Activated CD4-positive, alpha-beta T cell treated with anti-CD3 and anti-CD28 coated beads, Interleukin-2, amount 10 ng/mL, durations not matched to agents 7 days and 5 days (primary cell): ENCODE data around the gene MTSS2. TPM values are rescaled to one million over a fixed set of nuclear protein-coding genes. Genes with fewer than 3 reads are reported as not detected.

Experiments
- CTCF ChIA-PET: fragments of 350-600 bp; sonication (Branson Sonifier 250); formaldehyde crosslinking; loops from one replicate; lab custom pipeline; 2021; ENCODE audit warnings: antibody characterized with exemption; lab: Charles Lee
- POLR2A ChIA-PET: fragments of 350-600 bp; sonication (Branson Sonifier 250); formaldehyde crosslinking; loops from one replicate; lab custom pipeline; 2021; ENCODE audit warnings: antibody characterized with exemption; lab: Charles Lee
- DNase-seq: peaks from one replicate; pipeline ENCODE4 v3.0.0-alpha.2; 2020
- H3K27ac Mint-ChIP-seq: one replicate; pipeline ENCODE4 v1.8.0; 2021; ENCODE audit warnings: mild to moderate bottlenecking, moderate library complexity, mixed read lengths
- H3K27me3 Mint-ChIP-seq: one replicate; pipeline ENCODE4 v1.8.0; 2021; ENCODE audit warnings: mixed read lengths
- H3K36me3 Mint-ChIP-seq: one replicate; pipeline ENCODE4 v1.8.0; 2021; ENCODE audit warnings: low read depth, mixed read lengths
- H3K4me1 Mint-ChIP-seq: one replicate; pipeline ENCODE4 v1.8.0; 2021; ENCODE audit warnings: mixed read lengths
- H3K4me3 Mint-ChIP-seq: one replicate; pipeline ENCODE4 v1.8.0; 2021; ENCODE audit warnings: mild to moderate bottlenecking, moderate library complexity, mixed read lengths
- H3K9me3 Mint-ChIP-seq: one replicate; pipeline ENCODE4 v1.8.0; 2021; ENCODE audit warnings: mixed read lengths
- total RNA-seq, 2 experiments: library from RNA; stranded (reverse); gene quantifications; one replicate each; pipeline ENCODE4 v1.2.3, GENCODE V29; 2021

Gene MTSS2
- total RNA-seq, 2 experiments from 2014 or later, result 7.1 to 9.2 TPM

- CTCF ChIA-PET, result no interaction called here
Observed at GRCh38 chr16:70712359-70712758, 26.5 kb upstream of the MTSS2 start.

GRCh38 chr16:70711211-70712031 lies 25.6 kb upstream of the MTSS2 start:
- Mint-ChIP-seq H3K4me3 (no peak overlapping the region), H3K9me3 (no peaks in the 10 kb centered on the region), H3K36me3 (peaks cover 2% of the 10 kb centered on the region), H3K27ac (peak overlapping the region; percentile 1), H3K4me1 (peaks cover 16% of the 10 kb centered on the region), H3K27me3 (no peaks in the 10 kb centered on the region)
- POLR2A ChIA-PET, result no interaction called here
- no peak for DNase-seq
- CTCF ChIA-PET, result interaction anchor here (0.5 to 1.8 kb wide), 2 partner anchors 10 to 113 kb away, joined by 3 to 5 read pairs; no protein-coding TSS in a partner anchor

More at GRCh38 chr16:70712359-70712758, 26.5 kb upstream of the MTSS2 start:
- POLR2A ChIA-PET, result no interaction called here
- Mint-ChIP-seq H3K27ac (no peak overlapping the region), H3K36me3 (peaks cover 2% of the 10 kb centered on the region), H3K27me3 (no peaks in the 10 kb centered on the region), H3K4me1 (peaks cover 16% of the 10 kb centered on the region), H3K9me3 (no peaks in the 10 kb centered on the region), H3K4me3 (no peak overlapping the region)
- DNase-seq, result no peak

- H3K36me3 Mint-ChIP-seq, result peaks cover 2% of the 10 kb centered on the region
- H3K27me3 Mint-ChIP-seq, result no peaks in the 10 kb centered on the region
- ChIA-PET CTCF (interaction anchor here (0.5 to 1.8 kb wide), 2 partner anchors 10 to 114 kb away, joined by 3 to 5 read pairs; no protein-coding TSS in a partner anchor), POLR2A (no interaction called here)
- DNase-seq, result no peak
- H3K4me3 Mint-ChIP-seq, result no peak overlapping the region
- peaks cover 16% of the 10 kb centered on the region for H3K4me1 Mint-ChIP-seq
- peak overlapping the region; percentile 54 for H3K27ac Mint-ChIP-seq
- H3K9me3 Mint-ChIP-seq, result no peaks in the 10 kb centered on the region
Observed at GRCh38 chr16:70710422-70711210, 24.8 kb upstream of the MTSS2 start.

DNA sequence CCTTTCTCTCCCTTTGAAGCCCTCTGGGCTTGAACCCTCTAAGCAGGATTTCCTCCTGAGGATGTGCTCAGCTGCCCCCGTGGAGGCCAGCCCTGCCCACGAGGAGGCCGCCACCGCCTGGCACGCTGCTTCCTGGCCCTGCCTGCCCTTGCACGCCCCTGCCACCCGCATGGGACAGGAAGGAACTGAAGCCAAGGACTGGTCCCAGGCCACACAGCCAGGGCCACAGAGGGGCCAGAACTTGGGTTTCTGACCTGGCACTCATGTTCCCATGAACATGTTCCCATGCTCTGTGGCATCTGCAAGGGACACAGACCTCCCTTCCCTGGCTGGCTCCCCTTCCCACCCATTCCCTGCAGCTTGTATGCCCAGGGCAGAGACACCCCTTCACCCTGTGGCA lies 24.1 kb upstream of the MTSS2 start:
- peaks cover 2% of the 10 kb centered on the region for H3K36me3 Mint-ChIP-seq

DNA sequence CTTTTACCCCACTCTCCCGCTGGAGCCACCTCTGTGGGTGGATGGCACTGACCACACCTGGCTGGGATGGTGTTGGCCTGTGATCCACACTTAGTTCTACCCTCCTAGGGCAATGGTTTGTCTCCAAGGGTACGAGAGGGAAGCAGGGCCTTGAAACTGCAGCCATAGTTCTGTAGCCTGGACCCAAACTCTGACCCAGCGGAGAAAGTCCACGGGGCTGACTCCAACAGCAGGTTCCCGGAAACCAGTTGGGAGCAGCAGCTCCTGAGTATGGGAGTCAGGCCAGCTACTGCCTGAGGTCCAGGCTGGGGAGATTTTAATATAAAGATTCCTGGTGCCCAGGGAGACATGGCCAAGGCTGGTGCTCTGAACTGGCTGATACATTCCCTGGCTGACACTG lies 23.6 kb upstream of the MTSS2 start:
- no peak overlapping the region for H3K4me3 Mint-ChIP-seq
- H3K27me3 Mint-ChIP-seq, result no peaks in the 10 kb centered on the region
- ChIA-PET POLR2A (interaction anchor here (0.6 kb wide), 1 partner anchor 23 kb away, joined by 4 read pairs; no protein-coding TSS in a partner anchor), CTCF (interaction anchor here (1.0 kb wide), 1 partner anchor 10 kb away, joined by 3 read pairs; no protein-coding TSS in a partner anchor)
- H3K27ac Mint-ChIP-seq, result peak overlapping the region; percentile 17
- peaks cover 16% of the 10 kb centered on the region for H3K4me1 Mint-ChIP-seq
- peaks cover 2% of the 10 kb centered on the region for H3K36me3 Mint-ChIP-seq
- DNase-seq, result no peak
- no peaks in the 10 kb centered on the region for H3K9me3 Mint-ChIP-seq

More for the DNA sequence above, 24.1 kb upstream of the MTSS2 start:
- Mint-ChIP-seq H3K27ac (no peak overlapping the region), H3K27me3 (no peaks in the 10 kb centered on the region), H3K9me3 (no peaks in the 10 kb centered on the region), H3K4me3 (no peak overlapping the region), H3K4me1 (peaks cover 16% of the 10 kb centered on the region)
- DNase-seq, result no peak
- CTCF ChIA-PET, result interaction anchor here (1.0 kb wide), 1 partner anchor 9 kb away, joined by 3 read pairs; no protein-coding TSS in a partner anchor
- POLR2A ChIA-PET, result no interaction called here

- peaks cover 16% of the 10 kb centered on the region for H3K4me1 Mint-ChIP-seq
- no peak for DNase-seq
- H3K9me3 Mint-ChIP-seq, result no peaks in the 10 kb centered on the region
- H3K27me3 Mint-ChIP-seq, result no peaks in the 10 kb centered on the region
- no peak overlapping the region for H3K4me3 Mint-ChIP-seq
- H3K36me3 Mint-ChIP-seq, result peaks cover 2% of the 10 kb centered on the region
- ChIA-PET CTCF (interaction anchor here (1.0 kb wide), 1 partner anchor 10 kb away, joined by 3 read pairs; no protein-coding TSS in a partner anchor), POLR2A (interaction anchor here (0.6 kb wide), 1 partner anchor 24 kb away, joined by 4 read pairs; no protein-coding TSS in a partner anchor)
- H3K27ac Mint-ChIP-seq, result peak overlapping the region; percentile 68
Observed at GRCh38 chr16:70708366-70709246, 22.8 kb upstream of the MTSS2 start.

GRCh38 chr16:70706948-70707465 lies 21.2 kb upstream of the MTSS2 start:
- peaks cover 16% of the 10 kb centered on the region for H3K4me1 Mint-ChIP-seq
- H3K36me3 Mint-ChIP-seq, result peaks cover 2% of the 10 kb centered on the region
- H3K9me3 Mint-ChIP-seq, result no peaks in the 10 kb centered on the region
- no peaks in the 10 kb centered on the region for H3K27me3 Mint-ChIP-seq
- POLR2A ChIA-PET, result no interaction called here
- CTCF ChIA-PET, result interaction anchor here (1.0 kb wide), 1 partner anchor 10 kb away, joined by 3 read pairs; no protein-coding TSS in a partner anchor
- DNase-seq, result no peak
- H3K4me3 Mint-ChIP-seq, result no peak overlapping the region
- H3K27ac Mint-ChIP-seq, result no peak overlapping the region

- Mint-ChIP-seq H3K36me3 (peaks cover 2% of the 10 kb centered on the region), H3K4me3 (no peak overlapping the region), H3K4me1 (peaks cover 10% of the 10 kb centered on the region), H3K27me3 (no peaks in the 10 kb centered on the region), H3K9me3 (no peaks in the 10 kb centered on the region), H3K27ac (peak overlapping the region; percentile 5)
- ChIA-PET CTCF (no interaction called here), POLR2A (no interaction called here)
- no peak for DNase-seq
Observed at GRCh38 chr16:70705056-70705455, 19.2 kb upstream of the MTSS2 start.

GRCh38 chr16:70704586-70704985 lies 18.7 kb upstream of the MTSS2 start:
- no peaks in the 10 kb centered on the region for H3K27me3 Mint-ChIP-seq
- no peak overlapping the region for H3K27ac Mint-ChIP-seq
- no peak for DNase-seq
- H3K36me3 Mint-ChIP-seq, result peaks cover 2% of the 10 kb centered on the region
- H3K9me3 Mint-ChIP-seq, result no peaks in the 10 kb centered on the region
- ChIA-PET POLR2A (no interaction called here), CTCF (no interaction called here)
- no peak overlapping the region for H3K4me3 Mint-ChIP-seq
- H3K4me1 Mint-ChIP-seq, result peaks cover 9% of the 10 kb centered on the region

- Mint-ChIP-seq H3K27me3 (no peaks in the 10 kb centered on the region), H3K27ac (no peak overlapping the region), H3K9me3 (no peaks in the 10 kb centered on the region), H3K36me3 (peaks cover 5% of the 10 kb centered on the region), H3K4me1 (peaks cover 9% of the 10 kb centered on the region), H3K4me3 (no peak overlapping the region)
- no peak for DNase-seq
- ChIA-PET POLR2A (no interaction called here), CTCF (no interaction called here)
Observed at GRCh38 chr16:70703835-70704381, 18.1 kb upstream of the MTSS2 start.

DNA sequence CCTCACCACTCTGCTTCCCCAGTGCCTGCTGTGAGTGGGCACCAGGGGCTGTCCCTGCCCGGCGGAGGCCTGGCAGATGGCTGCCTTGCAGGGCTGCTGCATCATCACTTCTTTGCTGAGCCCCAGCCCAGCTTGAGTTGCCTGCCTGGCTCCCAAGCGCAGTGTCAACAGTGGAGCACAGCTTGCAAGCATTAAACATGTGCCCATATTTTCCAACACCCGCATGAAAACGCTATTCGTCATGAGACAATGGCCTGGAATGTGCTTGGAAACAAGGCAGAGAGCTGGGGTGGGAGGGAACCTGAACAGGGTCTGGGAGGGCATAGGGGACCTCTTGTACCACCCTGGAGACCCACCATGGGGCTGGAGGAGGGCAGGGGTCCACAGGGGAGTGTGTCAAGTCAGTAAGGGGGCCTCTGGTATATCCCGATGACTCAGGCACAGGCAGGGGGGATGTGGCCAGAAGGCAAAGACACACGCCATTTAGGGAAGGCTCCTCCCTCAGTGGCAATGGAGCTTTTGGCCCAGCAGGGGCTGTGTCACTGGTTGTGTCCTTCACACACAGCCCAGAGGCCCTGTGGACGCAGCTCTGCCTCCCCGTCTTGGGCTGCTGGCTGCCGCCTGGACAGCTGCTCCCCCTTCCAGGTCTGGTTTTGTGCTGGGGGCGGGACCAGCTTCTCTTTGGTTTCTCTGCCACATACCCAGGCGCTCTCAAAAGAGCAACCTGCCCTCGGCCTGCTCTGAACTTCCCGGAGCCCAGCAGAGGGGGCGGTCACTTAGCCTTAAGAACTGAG lies 17.4 kb upstream of the MTSS2 start:
- H3K9me3 Mint-ChIP-seq, result no peaks in the 10 kb centered on the region

More for the DNA sequence above, 17.4 kb upstream of the MTSS2 start:
- Mint-ChIP-seq H3K27ac (peak overlapping the region; percentile 9), H3K27me3 (no peaks in the 10 kb centered on the region), H3K36me3 (peaks cover 5% of the 10 kb centered on the region), H3K4me3 (no peak overlapping the region), H3K4me1 (peaks cover 3% of the 10 kb centered on the region)
- DNase-seq, result no peak
- ChIA-PET POLR2A (no interaction called here), CTCF (interaction anchor here (0.6 to 1.1 kb wide), 2 partner anchors 20 to 137 kb away, joined by 3 to 4 read pairs; no protein-coding TSS in a partner anchor)
